Measurements from ENCODE around the gene COQ10B. TPM values are rescaled to one million over a fixed set of nuclear protein-coding genes. Genes with fewer than 3 reads are reported as not detected.
A peak's percentile ranks its signal among the peaks of the same experiment; 100 is the strongest.
"Not testable (repeated sequence)": the region's sequence is repeated elsewhere in the genome, so short reads cannot be mapped to it uniquely, and the experiment has no call there.

COQ10B gene
- total RNA-seq, 6 donors from 2014 or later: 10.2 to 35.1 (median 25.6) TPM

DNA sequence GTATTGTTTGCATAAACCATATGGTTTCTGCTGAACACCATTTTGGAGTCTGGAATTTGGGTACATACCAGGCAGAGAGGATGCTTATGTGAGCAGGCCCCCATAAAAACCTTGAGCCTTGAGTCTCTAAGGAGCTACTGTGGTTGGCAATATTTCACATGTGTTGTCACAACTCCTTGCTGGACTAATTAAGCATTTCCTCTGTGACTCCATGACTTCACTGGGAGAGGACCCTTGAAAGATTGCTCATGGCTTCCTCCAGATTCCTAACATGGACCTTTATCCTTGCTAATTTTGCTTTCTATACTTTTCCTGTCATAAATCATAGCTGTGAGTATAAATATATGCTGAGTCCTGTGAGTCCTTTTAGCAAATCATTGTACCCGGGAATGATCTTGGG lies 7.6 kb upstream of the COQ10B start:
- Histone ChIP-seq H3K27ac (no peak overlapping the region), H3K36me3 (no peaks in the 10 kb centered on the region), H3K27me3 (no peaks in the 10 kb centered on the region), H3K9me3 (no peaks in the 10 kb centered on the region), H3K4me3 (no peak overlapping the region), H3K4me1 (peaks cover 0 to 17% (median 12%) of the 10 kb centered on the region in 4 donors)
- no peak for TF ChIP-seq EP300 (IDR thresholded peaks at IDR 0.05)
- TF ChIP-seq, protein P1, sequence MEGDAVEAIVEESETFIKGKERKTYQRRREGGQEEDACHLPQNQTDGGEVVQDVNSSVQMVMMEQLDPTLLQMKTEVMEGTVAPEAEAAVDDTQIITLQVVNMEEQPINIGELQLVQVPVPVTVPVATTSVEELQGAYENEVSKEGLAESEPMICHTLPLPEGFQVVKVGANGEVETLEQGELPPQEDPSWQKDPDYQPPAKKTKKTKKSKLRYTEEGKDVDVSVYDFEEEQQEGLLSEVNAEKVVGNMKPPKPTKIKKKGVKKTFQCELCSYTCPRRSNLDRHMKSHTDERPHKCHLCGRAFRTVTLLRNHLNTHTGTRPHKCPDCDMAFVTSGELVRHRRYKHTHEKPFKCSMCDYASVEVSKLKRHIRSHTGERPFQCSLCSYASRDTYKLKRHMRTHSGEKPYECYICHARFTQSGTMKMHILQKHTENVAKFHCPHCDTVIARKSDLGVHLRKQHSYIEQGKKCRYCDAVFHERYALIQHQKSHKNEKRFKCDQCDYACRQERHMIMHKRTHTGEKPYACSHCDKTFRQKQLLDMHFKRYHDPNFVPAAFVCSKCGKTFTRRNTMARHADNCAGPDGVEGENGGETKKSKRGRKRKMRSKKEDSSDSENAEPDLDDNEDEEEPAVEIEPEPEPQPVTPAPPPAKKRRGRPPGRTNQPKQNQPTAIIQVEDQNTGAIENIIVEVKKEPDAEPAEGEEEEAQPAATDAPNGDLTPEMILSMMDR (IDR thresholded peaks at IDR 0.05): no peak
- TF ChIP-seq POLR2A (IDR thresholded peaks at IDR 0.05): no peak
- no peak for TF ChIP-seq POLR2AphosphoS5 (IDR thresholded peaks at IDR 0.05)
- WGBS, 2 donors: 70 to 76% methylated on average over 1 of the region's 1 CpG
- DNase-seq (no peak), ATAC-seq (ENCODE audit: low FRiP score in 2 of 2) (no peak)

DNA sequence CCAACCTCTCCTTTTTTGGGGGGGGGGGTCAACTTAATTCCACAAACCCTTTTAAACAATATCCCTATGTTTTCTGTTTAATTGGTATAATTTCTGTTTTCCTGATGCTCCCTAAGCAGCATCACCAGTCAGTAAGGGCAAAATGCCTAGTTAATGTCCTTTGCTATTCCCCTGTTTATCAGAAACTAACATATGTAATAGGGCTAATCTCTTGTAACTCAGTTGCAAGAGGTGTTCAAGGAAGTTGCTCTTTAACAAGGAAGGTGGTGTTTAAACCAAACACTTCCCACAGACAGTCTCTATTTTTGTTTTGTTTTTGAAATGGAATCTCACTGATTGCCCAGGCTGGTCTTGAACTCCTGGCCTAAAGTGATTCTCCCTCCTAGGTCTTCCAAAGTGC lies 6.5 kb upstream of the COQ10B start:
- no peaks in the 10 kb centered on the region for H3K36me3 ChIP-seq
- H3K27ac ChIP-seq: no peak overlapping the region
- H3K4me1 ChIP-seq: peaks cover 0 to 17% (median 12%) of the 10 kb centered on the region in 4 donors
- TF ChIP-seq POLR2AphosphoS5 (IDR thresholded peaks at IDR 0.05) (no peak), POLR2A (IDR thresholded peaks at IDR 0.05) (no peak), EP300 (IDR thresholded peaks at IDR 0.05) (no peak)
- TF ChIP-seq, protein P1 (IDR thresholded peaks at IDR 0.05): no peak
- DNase-seq (no peak), ATAC-seq (ENCODE audit: low FRiP score in 2 of 2) (no peak)
- no peak overlapping the region for H3K4me3 ChIP-seq
- H3K9me3 ChIP-seq: no peaks in the 10 kb centered on the region
- no peaks in the 10 kb centered on the region for H3K27me3 ChIP-seq

DNA sequence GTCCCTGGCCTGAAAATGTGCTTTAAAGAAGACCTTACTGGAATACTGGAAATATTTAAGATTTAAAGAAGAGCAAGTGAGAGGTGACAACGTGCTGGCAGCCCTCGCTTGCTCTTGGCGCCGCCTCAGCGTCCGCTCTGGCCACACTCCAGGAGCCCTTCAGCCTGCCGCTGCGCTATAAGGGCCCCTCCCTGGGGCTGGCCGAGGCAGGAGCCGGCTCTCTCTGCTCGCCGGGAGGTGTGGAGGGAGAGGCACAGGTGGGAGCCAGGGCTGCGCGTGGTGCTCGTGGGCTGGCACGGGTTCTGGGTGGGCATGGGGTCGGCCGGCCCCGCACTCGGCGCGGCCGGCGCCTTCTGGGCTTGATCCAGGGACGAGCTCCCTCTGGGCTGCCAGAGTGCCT lies 2.9 kb upstream of the COQ10B start:
- DNase-seq (peak; percentile 31 to 90), ATAC-seq (ENCODE audit: low FRiP score in 2 of 2) (no peak)
- no peaks in the 10 kb centered on the region for H3K27me3 ChIP-seq
- peaks cover 13 to 21% (median 16%) of the 10 kb centered on the region in 4 donors for H3K4me1 ChIP-seq
- 75 to 90% methylated on average over 19 to 23 of the region's 25 CpGs for WGBS, 2 donors
- TF ChIP-seq, protein P1 (IDR thresholded peaks at IDR 0.05): no peak
- TF ChIP-seq EP300 (IDR thresholded peaks at IDR 0.05) (no peak), POLR2A (IDR thresholded peaks at IDR 0.05) (no peak), POLR2AphosphoS5 (IDR thresholded peaks at IDR 0.05) (no peak)
- H3K9me3 ChIP-seq: no peaks in the 10 kb centered on the region
- H3K4me3 ChIP-seq: peak overlapping the region in 1 of 4 donors; percentile 13
- H3K27ac ChIP-seq: no peak overlapping the region
- H3K36me3 ChIP-seq: no peaks in the 10 kb centered on the region

DNA sequence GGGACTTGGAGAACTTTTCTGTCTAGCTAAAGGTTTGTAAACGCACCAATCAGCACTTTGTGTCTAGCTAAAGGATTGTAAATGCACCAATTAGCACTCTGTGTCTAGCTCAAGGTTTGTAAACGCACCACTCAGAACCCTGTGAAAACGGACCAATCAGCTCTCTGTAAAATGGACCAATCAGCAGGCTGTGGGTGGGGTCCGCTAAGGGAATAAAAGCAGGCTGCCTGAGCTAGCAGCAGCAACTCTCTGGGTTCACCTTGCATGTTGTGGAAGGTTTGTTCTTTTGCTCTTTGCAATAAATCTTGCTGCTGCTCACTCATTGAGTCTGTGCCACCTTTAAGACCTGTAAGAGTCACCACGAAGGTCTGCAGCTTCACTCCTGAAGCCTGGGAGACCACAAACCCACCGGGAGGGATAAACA lies 2.4 kb upstream of the COQ10B start:
- DNase-seq; H3K9me3 ChIP-seq; H3K27me3 ChIP-seq; H3K27ac ChIP-seq; H3K36me3 ChIP-seq; ATAC-seq (ENCODE audit: low FRiP score in 2 of 2): not testable (repeated sequence)
- Histone ChIP-seq H3K4me1 (peaks cover 13 to 22% (median 17%) of the 10 kb centered on the region in 4 donors), H3K4me3 (peak overlapping the region in 1 of 4 donors; percentile 13)
- WGBS, 2 donors: 82 to 91% methylated on average over 6 of the region's 6 CpGs

DNA sequence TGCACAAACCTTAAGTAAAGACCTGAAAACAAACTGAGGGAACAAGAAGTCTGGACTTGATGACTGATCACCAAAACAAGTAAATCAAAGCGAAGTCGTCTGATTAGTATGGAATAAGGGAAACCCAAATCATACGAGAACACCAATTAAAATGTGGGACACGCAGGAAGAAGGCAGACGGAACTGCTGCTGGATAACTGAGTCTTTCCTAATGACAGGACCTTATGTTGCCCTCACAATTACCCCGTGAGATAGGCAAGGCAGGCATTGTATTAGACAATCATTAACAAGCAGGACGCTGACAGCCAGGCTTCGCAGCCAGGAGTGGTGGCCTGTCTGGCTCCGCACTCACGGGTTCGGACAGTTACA lies 614 bp upstream of the COQ10B start:
- TF ChIP-seq POLR2A (IDR thresholded peaks at IDR 0.05): peak in 1 of 4 donors; percentile 41
- TF ChIP-seq, protein P1 (IDR thresholded peaks at IDR 0.05): no peak
- no peak for TF ChIP-seq POLR2AphosphoS5 (IDR thresholded peaks at IDR 0.05)
- TF ChIP-seq EP300 (IDR thresholded peaks at IDR 0.05): no peak
- no peaks in the 10 kb centered on the region for H3K9me3 ChIP-seq
- 4 to 8% methylated on average over 6 to 11 of the region's 11 CpGs for WGBS, 2 donors
- ATAC-seq (ENCODE audit: low FRiP score in 2 of 2) (no peak), DNase-seq (no peak)
- H3K4me3 ChIP-seq: peak overlapping the region; percentile 43 to 94 (median 86)
- no peaks in the 10 kb centered on the region for H3K27me3 ChIP-seq
- peaks cover 13 to 38% (median 21%) of the 10 kb centered on the region in 4 donors for H3K4me1 ChIP-seq
- no peaks in the 10 kb centered on the region for H3K36me3 ChIP-seq
- H3K27ac ChIP-seq: peak overlapping the region; percentile 95 to 100 (median 98)
